Measurements from ENCODE around the gene SSBP3.

SSBP3 gene

GRCh38 chr1:54259546-54260140 is 146.6 kb downstream of the SSBP3 start:
- H3K27me3 ChIP-seq (ENCODE audit: insufficient read depth, low read length, poor library complexity): no peaks in the 10 kb centered on the region
- no peak overlapping the region for H2AFZ ChIP-seq (ENCODE audit: low read depth, low read length)
- no peak for DNase-seq
- peaks cover 45% of the 10 kb centered on the region for H3K79me2 ChIP-seq (ENCODE audit: insufficient read depth, low read length)
- ATAC-seq (ENCODE audit: insufficient read depth, low read depth): no peak
- peaks cover 40% of the 10 kb centered on the region for H4K20me1 ChIP-seq (ENCODE audit: insufficient read depth, low read length)
- H3K4me2 ChIP-seq (ENCODE audit: insufficient read depth, low read length): no peak overlapping the region
- H3K36me3 ChIP-seq (ENCODE audit: insufficient read depth, low read length): peaks cover 56% of the 10 kb centered on the region
- TF ChIP-seq EZH2 (IDR thresholded peaks at IDR 0.05; ENCODE audit: borderline replicate concordance, low read depth, low read length, severe bottlenecking) (no peak), CTCF (IDR thresholded peaks at IDR 0.05; ENCODE audit: borderline replicate concordance, extremely low read depth, low read length, poor library complexity, severe bottlenecking) (no peak)
- H3K9ac ChIP-seq (ENCODE audit: low read depth, low read length): no peak overlapping the region
- H3K27ac ChIP-seq (ENCODE audit: low read length): no peak overlapping the region
- H3K9me3 ChIP-seq (ENCODE audit: insufficient read depth, low read length, severe bottlenecking): no peaks in the 10 kb centered on the region
- H3K4me3 ChIP-seq (ENCODE audit: low read depth in 1 of 2, low read length in 2 of 2): no peak overlapping the region
- H3K4me1 ChIP-seq (ENCODE audit: insufficient read depth, low read length): no peaks in the 10 kb centered on the region

- Histone ChIP-seq H2AFZ (ENCODE audit: low read depth, low read length) (no peak overlapping the region), H3K27me3 (ENCODE audit: insufficient read depth, low read length, poor library complexity) (no peaks in the 10 kb centered on the region), H3K9ac (ENCODE audit: low read depth, low read length) (no peak overlapping the region), H3K4me1 (ENCODE audit: insufficient read depth, low read length) (no peaks in the 10 kb centered on the region), H4K20me1 (ENCODE audit: insufficient read depth, low read length) (peaks cover 43% of the 10 kb centered on the region), H3K27ac (ENCODE audit: low read length) (no peak overlapping the region), H3K4me2 (ENCODE audit: insufficient read depth, low read length) (no peak overlapping the region), H3K9me3 (ENCODE audit: insufficient read depth, low read length, severe bottlenecking) (no peaks in the 10 kb centered on the region), H3K4me3 (ENCODE audit: low read depth in 1 of 2, low read length in 2 of 2) (no peak overlapping the region), H3K79me2 (ENCODE audit: insufficient read depth, low read length) (peaks cover 33% of the 10 kb centered on the region), H3K36me3 (ENCODE audit: insufficient read depth, low read length) (peaks cover 56% of the 10 kb centered on the region)
- ATAC-seq (ENCODE audit: insufficient read depth, low read depth) (no peak), DNase-seq (no peak)
- no peak for TF ChIP-seq EZH2 (IDR thresholded peaks at IDR 0.05; ENCODE audit: borderline replicate concordance, low read depth, low read length, severe bottlenecking)
- TF ChIP-seq CTCF (IDR thresholded peaks at IDR 0.05; ENCODE audit: borderline replicate concordance, extremely low read depth, low read length, poor library complexity, severe bottlenecking): no peak
These were observed 148.3 kb downstream of the SSBP3 start for GRCh38 chr1:54257876-54258275.

GRCh38 chr1:54257346-54257620 is 148.9 kb downstream of the SSBP3 start:
- peaks cover 54% of the 10 kb centered on the region for H3K36me3 ChIP-seq (ENCODE audit: insufficient read depth, low read length)
- no peaks in the 10 kb centered on the region for H3K4me1 ChIP-seq (ENCODE audit: insufficient read depth, low read length)
- H3K9me3 ChIP-seq (ENCODE audit: insufficient read depth, low read length, severe bottlenecking): no peaks in the 10 kb centered on the region
- no peak overlapping the region for H2AFZ ChIP-seq (ENCODE audit: low read depth, low read length)
- TF ChIP-seq EZH2 (IDR thresholded peaks at IDR 0.05; ENCODE audit: borderline replicate concordance, low read depth, low read length, severe bottlenecking): no peak
- TF ChIP-seq CTCF (IDR thresholded peaks at IDR 0.05; ENCODE audit: borderline replicate concordance, extremely low read depth, low read length, poor library complexity, severe bottlenecking): no peak
- DNase-seq: no peak
- peaks cover 37% of the 10 kb centered on the region for H4K20me1 ChIP-seq (ENCODE audit: insufficient read depth, low read length)
- H3K9ac ChIP-seq (ENCODE audit: low read depth, low read length): no peak overlapping the region
- H3K4me3 ChIP-seq (ENCODE audit: low read depth in 1 of 2, low read length in 2 of 2): no peak overlapping the region
- ATAC-seq (ENCODE audit: insufficient read depth, low read depth): no peak
- H3K27ac ChIP-seq (ENCODE audit: low read length): no peak overlapping the region
- peaks cover 27% of the 10 kb centered on the region for H3K79me2 ChIP-seq (ENCODE audit: insufficient read depth, low read length)
- no peak overlapping the region for H3K4me2 ChIP-seq (ENCODE audit: insufficient read depth, low read length)
- no peaks in the 10 kb centered on the region for H3K27me3 ChIP-seq (ENCODE audit: insufficient read depth, low read length, poor library complexity)

All from DND-41 (cell line).